ENCODE data around the gene TRIM14. TPM values are rescaled to one million over a fixed set of nuclear protein-coding genes. Genes with fewer than 3 reads are reported as not detected.

Gene TRIM14
- 10 to 100 TPM; 45.1 to 66.5 (median 65.3) TPM for total RNA-seq
- total RNA-seq (2013), result 26.4 TPM

DNA sequence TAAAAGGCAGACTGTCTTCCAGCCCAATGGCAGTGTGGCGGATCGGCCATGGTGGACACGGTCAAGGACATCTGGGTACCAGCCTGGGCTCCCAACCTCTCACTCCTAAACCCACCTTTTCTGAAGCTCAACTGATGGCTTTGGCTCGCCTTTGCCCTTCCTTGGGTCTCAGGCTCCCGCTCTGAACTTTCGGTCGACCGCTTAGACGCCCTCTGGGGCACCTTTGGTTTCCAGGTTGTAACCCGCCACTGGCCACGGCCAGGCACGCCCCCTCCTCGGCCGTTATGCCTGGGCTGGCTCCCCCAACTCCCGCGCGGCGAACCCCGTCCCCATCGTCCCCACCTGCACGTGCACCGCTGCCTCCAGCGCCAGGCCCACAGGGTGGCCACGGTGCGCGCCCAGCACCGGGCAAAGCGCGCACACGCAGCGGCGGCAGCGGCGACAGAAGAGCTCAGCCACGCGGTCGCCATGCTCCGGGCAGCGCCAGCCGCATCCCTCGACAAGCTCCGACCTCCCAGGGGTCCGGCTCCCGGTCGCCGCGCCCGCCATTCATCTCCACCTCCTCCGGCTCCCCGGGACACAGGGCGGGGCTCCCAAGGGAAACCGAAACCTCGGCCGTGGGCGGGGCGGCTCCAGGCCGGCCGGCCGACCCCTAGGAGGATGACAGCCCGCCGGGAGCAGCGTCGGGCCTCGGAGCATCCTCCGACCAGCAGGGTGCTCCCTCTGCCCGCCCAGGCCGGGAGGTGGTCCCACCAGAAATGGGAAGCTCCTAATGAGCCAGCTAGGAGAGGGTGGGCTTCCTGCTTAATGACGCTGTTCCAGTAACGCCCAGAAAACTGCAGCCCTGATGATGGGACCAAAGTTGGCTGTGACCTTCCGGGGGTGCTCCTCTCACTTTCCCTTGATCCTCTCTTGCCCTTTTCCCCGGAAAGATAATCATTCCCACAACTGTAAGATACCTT lies at the start of gene TRIM14:
Gene TRIM14 (minus strand): TSS at position 583 of the 962 bp plus-strand sequence. CDS start 34 bp downstream, at position 549.
- Mint-ChIP-seq H3K27me3 (ENCODE audit: low read depth in 2 of 2) (no peaks in the 10 kb centered on the region), H3K9me3 (no peaks in the 10 kb centered on the region), H3K27ac (peak within 1 kb of the TSS; percentile 92 to 95), H3K36me3 (no peaks in the 10 kb centered on the region), H3K4me1 (peaks cover 33 to 34% of the 10 kb centered on the region in 2 donors), H3K4me3 (peak within 1 kb of the TSS; percentile 91)
- H3K9me3 ChIP-seq (ENCODE audit: control insufficient read depth, insufficient read depth, low read length), result no peaks in the 10 kb centered on the region
- TF ChIP-seq, protein P1, sequence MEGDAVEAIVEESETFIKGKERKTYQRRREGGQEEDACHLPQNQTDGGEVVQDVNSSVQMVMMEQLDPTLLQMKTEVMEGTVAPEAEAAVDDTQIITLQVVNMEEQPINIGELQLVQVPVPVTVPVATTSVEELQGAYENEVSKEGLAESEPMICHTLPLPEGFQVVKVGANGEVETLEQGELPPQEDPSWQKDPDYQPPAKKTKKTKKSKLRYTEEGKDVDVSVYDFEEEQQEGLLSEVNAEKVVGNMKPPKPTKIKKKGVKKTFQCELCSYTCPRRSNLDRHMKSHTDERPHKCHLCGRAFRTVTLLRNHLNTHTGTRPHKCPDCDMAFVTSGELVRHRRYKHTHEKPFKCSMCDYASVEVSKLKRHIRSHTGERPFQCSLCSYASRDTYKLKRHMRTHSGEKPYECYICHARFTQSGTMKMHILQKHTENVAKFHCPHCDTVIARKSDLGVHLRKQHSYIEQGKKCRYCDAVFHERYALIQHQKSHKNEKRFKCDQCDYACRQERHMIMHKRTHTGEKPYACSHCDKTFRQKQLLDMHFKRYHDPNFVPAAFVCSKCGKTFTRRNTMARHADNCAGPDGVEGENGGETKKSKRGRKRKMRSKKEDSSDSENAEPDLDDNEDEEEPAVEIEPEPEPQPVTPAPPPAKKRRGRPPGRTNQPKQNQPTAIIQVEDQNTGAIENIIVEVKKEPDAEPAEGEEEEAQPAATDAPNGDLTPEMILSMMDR (IDR thresholded peaks at IDR 0.05), result no peak
- WGBS (ENCODE audit: insufficient coverage), result 1% methylated on average over 71 of the region's 71 CpGs
- peak; percentile 55 to 73 for DNase-seq
- no peaks in the 10 kb centered on the region for H3K27me3 ChIP-seq (ENCODE audit: control insufficient read depth, insufficient read depth, low read length)
- H3K27ac ChIP-seq (ENCODE audit: low read length), result peak within 1 kb of the TSS; percentile 81
- peaks cover 30% of the 10 kb centered on the region for H3K4me1 ChIP-seq (ENCODE audit: control insufficient read depth, insufficient read depth, low read length)
- ATAC-seq, result peak; percentile 74 to 78 (median 75)
- peaks cover 5% of the 10 kb centered on the region for H3K36me3 ChIP-seq (ENCODE audit: control insufficient read depth, insufficient read depth, low read length)
- H3K4me3 ChIP-seq (ENCODE audit: low read length), result peak within 1 kb of the TSS; percentile 48
- intact Hi-C loops (cut with micrococcal nuclease), result loop anchor here (1.0 to 2.0 kb wide), 3 partner anchors 16 to 73 kb away; partner anchors contain the start of gene CORO2A

- H3K4me3 ChIP-seq (ENCODE audit: low read length), result no peak overlapping the region
- peaks cover 36% of the 10 kb centered on the region for H3K4me1 ChIP-seq (ENCODE audit: control insufficient read depth, insufficient read depth, low read length)
- no peak for DNase-seq
- no peak overlapping the region for H3K27ac ChIP-seq (ENCODE audit: low read length)
- Mint-ChIP-seq H3K4me1 (peaks cover 12 to 21% of the 10 kb centered on the region in 2 donors), H3K27ac (peak overlapping the region in 1 of 2 donors; percentile 22), H3K27me3 (ENCODE audit: low read depth in 2 of 2) (no peaks in the 10 kb centered on the region), H3K9me3 (no peaks in the 10 kb centered on the region), H3K36me3 (no peaks in the 10 kb centered on the region), H3K4me3 (no peak overlapping the region)
- ATAC-seq, result no peak
- no peaks in the 10 kb centered on the region for H3K9me3 ChIP-seq (ENCODE audit: control insufficient read depth, insufficient read depth, low read length)
- no peaks in the 10 kb centered on the region for H3K36me3 ChIP-seq (ENCODE audit: control insufficient read depth, insufficient read depth, low read length)
- 82% methylated on average over 3 of the region's 3 CpGs for WGBS (ENCODE audit: insufficient coverage)
- intact Hi-C loops (cut with micrococcal nuclease), result no loop called here
- no peaks in the 10 kb centered on the region for H3K27me3 ChIP-seq (ENCODE audit: control insufficient read depth, insufficient read depth, low read length)
- TF ChIP-seq, protein P1 (IDR thresholded peaks at IDR 0.05), result no peak
These were observed 49.2 kb upstream of the TRIM14 start for GRCh38 chr9:98168153-98168780.

- Mint-ChIP-seq H3K27me3 (ENCODE audit: low read depth in 2 of 2) (no peaks in the 10 kb centered on the region), H3K9me3 (no peaks in the 10 kb centered on the region), H3K4me3 (no peak overlapping the region), H3K36me3 (no peaks in the 10 kb centered on the region), H3K4me1 (peaks cover 13 to 22% of the 10 kb centered on the region in 2 donors), H3K27ac (no peak overlapping the region)
- Histone ChIP-seq H3K9me3 (ENCODE audit: control insufficient read depth, insufficient read depth, low read length) (no peaks in the 10 kb centered on the region), H3K27me3 (ENCODE audit: control insufficient read depth, insufficient read depth, low read length) (no peaks in the 10 kb centered on the region), H3K36me3 (ENCODE audit: control insufficient read depth, insufficient read depth, low read length) (no peaks in the 10 kb centered on the region), H3K4me3 (ENCODE audit: low read length) (no peak overlapping the region), H3K27ac (ENCODE audit: low read length) (no peak overlapping the region), H3K4me1 (ENCODE audit: control insufficient read depth, insufficient read depth, low read length) (peaks cover 33% of the 10 kb centered on the region)
- 88% methylated on average over 7 of the region's 7 CpGs for WGBS (ENCODE audit: insufficient coverage)
- ATAC-seq, result no peak
- intact Hi-C loops (cut with micrococcal nuclease), result no loop called here
- no peak for DNase-seq
- TF ChIP-seq, protein P1 (IDR thresholded peaks at IDR 0.05), result no peak
These were observed 45.9 kb upstream of the TRIM14 start for GRCh38 chr9:98164912-98165311.
